H1 (cell line): ENCODE results near the gene TMSB10. TPM values are rescaled to one million over a fixed set of nuclear protein-coding genes. Genes with fewer than 3 reads are reported as not detected.
A peak's percentile ranks its signal among the peaks of the same experiment; 100 is the strongest.

Experiments
- CTCF ChIA-PET: fragments of 300-600 bp; sonication (Branson Sonifier 250); formaldehyde crosslinking; loops from one replicate; lab custom pipeline; 2021; ENCODE audit not compliant: partially characterized antibody; lab: Charles Lee
- POLR2A ChIA-PET: fragments of 300-600 bp; sonication (Branson Sonifier 250); formaldehyde crosslinking; loops from one replicate; lab custom pipeline; 2021; ENCODE audit warnings: inconsistent platforms; ENCODE audit not compliant: partially characterized antibody; lab: Charles Lee
- DNase-seq, 2 experiments: peaks; one replicate each; pipeline versions ENCODE4 v3.0.0 to v3.0.0-alpha.2; 2010 to 2022; ENCODE audit warnings: low spot score in 2 of 2, low read depth in 1 of 2, mixed read lengths in 1 of 2
- FAIRE-seq: peaks from 2 replicates; lab custom pipeline; 2011; peaks lifted over from hg19 to GRCh38; lab: Jason Lieb, UNC
- H2AFZ ChIP-seq: 2 replicates; pipeline ENCODE4 v1.8.1; 2012; ENCODE audit warnings: low read length, inconsistent platforms
- H2AK5ac ChIP-seq: 2 replicates; pipeline ENCODE4 v1.6.1; 2013; ENCODE audit warnings: low read depth, low read length
- H2BK120ac ChIP-seq: replicated peaks from 2 replicates; pipeline ENCODE3; 2013; ENCODE audit warnings: low read depth, low read length, inconsistent platforms
- H2BK12ac ChIP-seq: 2 replicates; pipeline ENCODE4 v1.6.1; 2013; ENCODE audit warnings: low read depth, low read length
- H2BK15ac ChIP-seq: 2 replicates; pipeline ENCODE4 v1.6.1; 2013; ENCODE audit warnings: low read length
- H2BK20ac ChIP-seq: 2 replicates; pipeline ENCODE4 v1.6.1; 2013; ENCODE audit warnings: low read length
- H2BK5ac ChIP-seq: 2 replicates; pipeline ENCODE4 v1.6.1; 2013; ENCODE audit warnings: low read depth, low read length
- H3K14ac ChIP-seq: 2 replicates; pipeline ENCODE4 v1.6.1; 2013; ENCODE audit warnings: inconsistent platforms; ENCODE audit not compliant: insufficient read length
- H3K18ac ChIP-seq: 2 replicates; pipeline ENCODE4 v1.6.1; 2013; ENCODE audit warnings: low read length; ENCODE audit errors: extremely low read depth
- H3K23ac ChIP-seq: 2 replicates; pipeline ENCODE4 v1.6.1; 2013; ENCODE audit warnings: inconsistent platforms; ENCODE audit not compliant: insufficient read length
- H3K23me2 ChIP-seq: 2 replicates; pipeline ENCODE4 v1.6.1; 2013; ENCODE audit warnings: low read depth, low read length
- H3K27ac ChIP-seq: 2 replicates; pipeline ENCODE4 v1.6.1; 2011; ENCODE audit warnings: low read depth, low read length, inconsistent platforms
- H3K27me3 ChIP-seq, 4 experiments: replicated peaks in 1 of 4; 1 replicate in 1 of 4; 2 replicates in 3 of 4; pipeline versions ENCODE4 v1.6.1 to v1.8.1; 2011 to 2013; ENCODE audit warnings: low read length in 3 of 4, mild to moderate bottlenecking in 3 of 4, inconsistent platforms in 2 of 4, mixed read lengths in 2 of 4, moderate library complexity in 1 of 4; ENCODE audit not compliant: control insufficient read depth in 3 of 4, insufficient read depth in 3 of 4; ENCODE audit errors: extremely low read depth in 1 of 4
- H3K36me3 ChIP-seq, 4 experiments: 2 replicates each; pipeline versions ENCODE4 v1.6.1 to v1.8.1; 2011 to 2013; ENCODE audit warnings: mild to moderate bottlenecking in 4 of 4, low read length in 3 of 4, moderate library complexity in 2 of 4, control low read depth in 1 of 4, inconsistent platforms in 1 of 4; ENCODE audit not compliant: insufficient read depth in 4 of 4, control insufficient read depth in 2 of 4
- H3K4ac ChIP-seq: replicated peaks from 2 replicates; pipeline ENCODE3; 2013; ENCODE audit warnings: low read length, low read depth, mixed read lengths, inconsistent platforms; ENCODE audit not compliant: insufficient read length
- H3K4me1 ChIP-seq, 4 experiments: replicated peaks in 1 of 4; 1 replicate in 1 of 4; 2 replicates in 3 of 4; pipeline versions ENCODE4 v1.6.1 to v1.8.1; 2011 to 2013; ENCODE audit warnings: low read length in 3 of 4, inconsistent platforms in 2 of 4, mixed read lengths in 1 of 4; ENCODE audit not compliant: insufficient read depth in 4 of 4, control insufficient read depth in 3 of 4
- H3K4me2 ChIP-seq, 2 experiments: 2 replicates each; pipeline versions ENCODE4 v1.6.1 to v1.8.1; 2011 to 2013; ENCODE audit warnings: low read depth in 2 of 2, low read length in 2 of 2, control low read depth in 1 of 2, inconsistent platforms in 1 of 2, mild to moderate bottlenecking in 1 of 2; ENCODE audit not compliant: insufficient read depth in 1 of 2
- H3K4me3 ChIP-seq, 4 experiments: fragments of 200-600, 300-600 bp in 1 of 4; sonication (generic), shearing (Covaris generic), sonication (Bioruptor Twin) in 1 of 4; 2 replicates each; pipeline versions ENCODE4 v1.5.1 to v1.8.1; 2011 to 2016; ENCODE audit warnings: low read length in 4 of 4, low read depth in 3 of 4, control low read depth in 2 of 4, inconsistent platforms in 2 of 4, mild to moderate bottlenecking in 2 of 4, mixed read lengths in 1 of 4, moderate library complexity in 1 of 4; ENCODE audit not compliant: insufficient read depth in 2 of 4; ENCODE audit errors: extremely low read depth in 1 of 4
- H3K56ac ChIP-seq: replicated peaks from 2 replicates; pipeline ENCODE3; 2013; ENCODE audit warnings: low read depth, mild to moderate bottlenecking, mixed read lengths, low read length, inconsistent platforms; ENCODE audit not compliant: insufficient read length
- H3K79me1 ChIP-seq: 2 replicates; pipeline ENCODE4 v1.6.1; 2013; ENCODE audit warnings: low read depth, low read length, control low read depth
- H3K79me2 ChIP-seq, 2 experiments: 2 replicates each; pipeline versions ENCODE4 v1.6.1 to v1.8.1; 2012 to 2013; ENCODE audit warnings: low read length in 2 of 2, mild to moderate bottlenecking in 2 of 2, inconsistent platforms in 1 of 2; ENCODE audit not compliant: insufficient read depth in 2 of 2, control insufficient read depth in 1 of 2
- H3K9ac ChIP-seq, 4 experiments: replicated peaks in 1 of 4; 1 replicate in 1 of 4; 2 replicates in 3 of 4; pipeline versions ENCODE4 v1.6.1 to v1.8.1; 2011 to 2013; ENCODE audit warnings: low read depth in 3 of 4, low read length in 3 of 4, control low read depth in 2 of 4, mild to moderate bottlenecking in 2 of 4, moderate library complexity in 2 of 4, inconsistent platforms in 1 of 4; ENCODE audit errors: extremely low read depth in 1 of 4
- H3K9me3 ChIP-seq, 2 experiments: 2 replicates each; pipeline versions ENCODE4 v1.6.1 to v1.8.1; 2012 to 2013; ENCODE audit warnings: mild to moderate bottlenecking in 2 of 2, moderate library complexity in 2 of 2, control low read depth in 1 of 2, inconsistent platforms in 1 of 2, low read depth in 1 of 2, low read length in 1 of 2, mixed read lengths in 1 of 2; ENCODE audit not compliant: insufficient read depth in 2 of 2
- H4K20me1 ChIP-seq, 2 experiments: replicated peaks in 1 of 2; 2 replicates each; pipeline versions ENCODE3 to v1.8.1; 2011 to 2013; ENCODE audit warnings: inconsistent platforms in 2 of 2, low read length in 2 of 2, mild to moderate bottlenecking in 1 of 2; ENCODE audit not compliant: insufficient read depth in 2 of 2, control insufficient read depth in 1 of 2
- H4K5ac ChIP-seq: 2 replicates; pipeline ENCODE4 v1.6.1; 2013; ENCODE audit warnings: low read length, low read depth, mixed read lengths, inconsistent platforms; ENCODE audit not compliant: insufficient read length
- H4K8ac ChIP-seq: 2 replicates; pipeline ENCODE4 v1.8.0; 2013; ENCODE audit warnings: mild to moderate bottlenecking, moderate library complexity, low read length, inconsistent platforms; ENCODE audit not compliant: insufficient read depth; ENCODE audit errors: extremely low read depth
- H4K91ac ChIP-seq: replicated peaks from 2 replicates; pipeline ENCODE3; 2013; ENCODE audit warnings: low read length, mixed read lengths, inconsistent platforms; ENCODE audit not compliant: insufficient read length
- MAFK ChIP-seq: IDR thresholded peaks from 2 replicates; pipeline ENCODE4 v1.6.1; 2012; ENCODE audit warnings: low read depth, mild to moderate bottlenecking, improper control_type of control experiment, low read length
- SIN3A ChIP-seq, 2 experiments: IDR thresholded peaks in 1 of 2; conservative IDR thresholded peaks in 1 of 2; 2 replicates each; pipeline ENCODE4 v1.6.1; 2011 to 2012; ENCODE audit warnings: low read length in 2 of 2, improper control_type of control experiment in 1 of 2, low read depth in 1 of 2, mild to moderate bottlenecking in 1 of 2
- WGBS, 2 experiments: shearing (Covaris generic) in 1 of 2; methylation state at CpG; one replicate each; pipeline versions ENCODE4 v1.1.6 to v1.1.7; 2013 to 2015; ENCODE audit warnings: low lambda C conversion rate in 2 of 2, mixed read lengths in 2 of 2, inconsistent platforms in 1 of 2, low coverage in 1 of 2, missing lambda C conversion rate in 1 of 2; ENCODE audit not compliant: insufficient replicate concordance in 2 of 2, insufficient coverage in 1 of 2, insufficient read length in 1 of 2; ENCODE audit errors: extremely low coverage in 1 of 2, missing lambda C conversion rate in 1 of 2; 5-methylcytosine and 5-hydroxymethylcytosine counted together
- polyA plus RNA-seq, 7 experiments: library from polyadenylated mRNA; depleted of rRNA in 3 of 7; stranded (reverse) in 5 of 7; unstranded in 2 of 7; fragments of >200 nt in 5 of 7; fragments of 200-250 nt in 2 of 7; gene quantifications; 1 replicate in 5 of 7; 2 replicates in 1 of 7; 4 replicates in 1 of 7; pipeline versions ENCODE4 v1.2.1 to v1.2.3, GENCODE V29; 2011 to 2013; ENCODE audit warnings: missing spikeins in 2 of 7, mixed read lengths in 2 of 7
- total RNA-seq: library from RNA; stranded (reverse); fragmentation: NEBNext Ultra II Directional; extraction: Animal tissue kit (Norgen Biotek cat#: 25700); gene quantifications from 2 replicates; pipeline ENCODE4 v1.2.1, GENCODE V29; 2021

TMSB10 gene
- total and polyA plus RNA-seq, 2 of the 8 experiments (the other 6 are each of a cell fraction or from before 2014, with no cell fraction given), result 593 to 1,075 TPM

DNA sequence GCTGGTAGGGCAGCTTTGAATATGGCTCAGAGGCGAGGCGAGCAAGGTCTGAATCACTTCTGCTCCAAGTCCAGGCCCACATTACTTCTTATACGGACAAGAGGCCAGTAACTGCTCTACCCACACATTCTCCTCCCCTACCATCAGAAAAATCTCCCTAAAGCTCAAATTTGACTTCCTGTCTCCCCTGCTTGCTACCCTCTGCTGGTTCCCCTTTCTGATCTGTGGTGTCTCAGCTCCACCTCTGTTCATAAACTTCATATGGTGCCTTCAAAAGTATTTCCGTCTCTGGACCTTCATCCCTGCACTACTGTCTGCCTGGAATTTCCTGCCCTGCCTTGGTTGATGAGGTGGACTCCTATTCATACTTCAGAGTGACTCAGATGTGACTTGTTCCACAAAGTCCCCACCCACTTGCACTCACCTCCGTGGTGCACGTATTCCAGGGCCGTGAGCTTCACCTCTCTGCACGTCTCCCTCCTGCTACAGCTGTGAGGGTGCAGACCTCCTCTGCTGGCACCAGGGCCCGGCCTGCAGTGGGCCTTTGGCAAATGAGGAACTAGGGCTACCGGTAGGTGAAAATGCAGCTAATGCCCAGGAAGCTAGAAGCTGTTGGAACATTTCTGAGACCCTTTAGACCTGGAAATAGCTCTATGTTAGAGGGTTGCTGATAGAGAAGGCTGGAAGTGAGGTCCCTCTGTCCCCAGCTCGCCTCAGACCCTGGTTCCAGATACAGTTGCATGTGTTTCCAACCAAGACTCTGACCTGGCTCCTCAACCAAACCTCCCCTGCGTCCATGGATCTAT, 41.0 kb downstream of the TMSB10 start:
- no peak overlapping the region for H2BK120ac ChIP-seq
- H3K4me3 ChIP-seq, result no peak overlapping the region
- H4K20me1 ChIP-seq, result no peaks in the 10 kb centered on the region
- no peak overlapping the region for H3K27ac ChIP-seq
- H3K23ac ChIP-seq, result no peak overlapping the region
- no peak overlapping the region for H3K14ac ChIP-seq
- CTCF ChIA-PET, result interaction anchor here (1.0 to 7.2 kb wide), 6 partner anchors 10 to 69 kb away, joined by 3 to 57 read pairs (median 4); no protein-coding TSS in a partner anchor
- H3K9me3 ChIP-seq, result no peaks in the 10 kb centered on the region
- POLR2A ChIA-PET, result interaction anchor here (0.8 to 15.1 kb wide), 6 partner anchors 10 to 56 kb away, joined by 3 to 231 read pairs (median 6); no protein-coding TSS in a partner anchor
- no peak for DNase-seq
- H2AFZ ChIP-seq, result no peak overlapping the region
- no peak overlapping the region for H3K9ac ChIP-seq
- WGBS, 2 experiments, result 84% methylated on average over 10 of the region's 12 CpGs; no CpG with 5 or more reads in 1 of the 2 experiments
- H4K91ac ChIP-seq, result peak overlapping the region; percentile 55
- H3K79me2 ChIP-seq, result no peaks in the 10 kb centered on the region
- H3K4me2 ChIP-seq, result no peak overlapping the region
- no peaks in the 10 kb centered on the region for H3K79me1 ChIP-seq
- peaks cover 6 to 8% (median 6%) of the 10 kb centered on the region in 4 experiments; a peak in 6 of 7 replicates for H3K4me1 ChIP-seq
- TF ChIP-seq MAFK, result no peak
- no peak for TF ChIP-seq SIN3A (conservative IDR thresholded peaks at IDR 0.05 in 1 of 2, IDR thresholded peaks at IDR 0.05 in 1 of 2; ENCODE audit: low read depth in 1 of 2, low read length in 2 of 2)
- peak overlapping the region; percentile 24 for H3K4ac ChIP-seq
- H3K18ac ChIP-seq, result peak overlapping the region; percentile 15; the same call in 1 of the 2 replicates
- no peak overlapping the region for H2BK15ac ChIP-seq
- no peak overlapping the region for H4K5ac ChIP-seq
- no peaks in the 10 kb centered on the region for H3K27me3 ChIP-seq
- H3K36me3 ChIP-seq, result no peaks in the 10 kb centered on the region
- H2BK20ac ChIP-seq, result peak overlapping the region; percentile 6
- peak overlapping the region; percentile 2; the same call in 1 of the 2 replicates for H2BK5ac ChIP-seq
- peak overlapping the region; percentile 20; the same call in 1 of the 2 replicates for H2BK12ac ChIP-seq
- H4K8ac ChIP-seq, result peak overlapping the region; percentile 81; the same call in 1 of the 2 replicates
- H3K23me2 ChIP-seq, result 0 out of 2 replicates have a peak, but pooled peaks cover 2% of the 10 kb centered on the region
- no peak overlapping the region for H2AK5ac ChIP-seq
- FAIRE-seq, result no peak
- no peak overlapping the region for H3K56ac ChIP-seq
